HG03064 (cell line): ENCODE data around the gene NTRK2.
"Not testable (repeated sequence)": the region's sequence is repeated elsewhere in the genome, so short reads cannot be mapped to it uniquely, and the experiment has no call there.

ENCODE experiments used
- ATAC-seq: cut with Tn5 transposase; IDR thresholded peaks from one replicate; pipeline ENCODE4 v1.9.1; 2021; ENCODE audit warnings: low read depth; ENCODE audit not compliant: unreplicated experiment

NTRK2 gene

DNA sequence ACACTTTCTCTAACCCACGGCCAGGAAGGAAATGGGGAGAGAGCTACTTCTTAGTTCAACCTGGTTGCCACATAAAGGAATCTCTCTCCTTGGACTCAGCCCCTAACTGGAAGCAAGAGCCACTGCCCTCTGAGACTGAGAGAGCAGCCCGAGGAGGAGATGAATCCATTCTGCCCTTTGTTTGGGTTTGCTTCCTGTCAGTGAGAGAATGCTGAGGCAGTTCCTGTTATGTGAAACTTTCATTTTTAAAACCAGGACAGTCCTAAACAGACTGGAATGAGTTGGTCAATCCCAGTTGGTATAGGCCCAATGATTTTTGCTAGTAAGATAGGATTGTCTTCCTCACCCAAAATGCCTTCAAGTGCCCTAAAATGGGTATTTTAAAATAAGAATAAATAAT is 205.1 kb downstream of the NTRK2 start:
- ATAC-seq = no peak

GRCh38 chr9:84875193-84875592 is 205.7 kb downstream of the NTRK2 start:
- ATAC-seq = no peak

- no peak for ATAC-seq
Observed at GRCh38 chr9:84879631-84880030, 210.1 kb downstream of the NTRK2 start.

- no peak for ATAC-seq
Observed at GRCh38 chr9:84880835-84881234, 211.3 kb downstream of the NTRK2 start.

DNA sequence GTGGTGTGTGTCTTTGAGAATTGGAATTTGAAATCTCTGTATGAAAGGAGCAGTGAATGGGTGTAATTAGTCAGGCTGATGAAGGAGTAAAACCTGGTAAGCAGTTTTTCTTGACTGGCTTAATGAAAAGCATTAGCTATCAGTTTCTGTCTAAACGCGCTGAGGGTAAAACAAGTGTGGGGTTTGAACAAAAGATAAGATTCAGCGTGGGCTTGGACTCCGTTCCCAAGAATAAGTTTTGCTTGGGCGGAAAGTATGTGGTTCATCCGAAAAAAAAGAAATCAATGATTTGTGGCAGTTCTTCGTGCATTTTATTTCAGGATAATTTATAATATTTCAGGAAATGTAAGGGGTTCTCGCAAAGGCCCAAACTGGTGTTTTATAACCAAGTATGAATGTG is 217.3 kb downstream of the NTRK2 start:
- no peak for ATAC-seq

DNA sequence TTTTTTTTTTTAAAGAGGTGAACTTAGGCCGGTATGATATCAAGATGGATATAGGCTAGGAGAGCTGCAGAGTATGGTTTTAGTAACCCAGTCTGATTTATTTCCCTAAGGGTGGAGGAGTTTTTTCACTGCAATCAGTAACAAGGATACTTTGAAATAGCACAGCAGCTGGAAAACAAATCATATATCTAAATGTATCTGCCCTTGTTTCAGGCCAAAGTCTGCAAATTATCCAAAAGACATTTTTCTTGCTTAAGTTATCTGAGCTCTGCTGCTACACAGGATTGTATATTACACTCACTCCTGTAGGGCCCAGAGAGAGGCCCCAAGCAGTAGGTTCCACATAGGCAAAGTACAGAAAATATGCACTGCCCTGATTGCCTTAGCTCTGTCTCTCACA is 222.4 kb downstream of the NTRK2 start:
- no peak for ATAC-seq

GRCh38 chr9:84893419-84894128 is 224.0 kb downstream of the NTRK2 start:
- no peak for ATAC-seq

GRCh38 chr9:84894859-84895258 is 225.3 kb downstream of the NTRK2 start:
- no peak for ATAC-seq

GRCh38 chr9:84897362-84898094 is 228.0 kb downstream of the NTRK2 start:
- ATAC-seq = no peak

GRCh38 chr9:84898188-84898587 is 228.7 kb downstream of the NTRK2 start:
- ATAC-seq = no peak

GRCh38 chr9:84898618-84899017 is 229.1 kb downstream of the NTRK2 start:
- not testable (repeated sequence) for ATAC-seq

- no peak for ATAC-seq
Observed at GRCh38 chr9:84899326-84899725, 229.8 kb downstream of the NTRK2 start.

DNA sequence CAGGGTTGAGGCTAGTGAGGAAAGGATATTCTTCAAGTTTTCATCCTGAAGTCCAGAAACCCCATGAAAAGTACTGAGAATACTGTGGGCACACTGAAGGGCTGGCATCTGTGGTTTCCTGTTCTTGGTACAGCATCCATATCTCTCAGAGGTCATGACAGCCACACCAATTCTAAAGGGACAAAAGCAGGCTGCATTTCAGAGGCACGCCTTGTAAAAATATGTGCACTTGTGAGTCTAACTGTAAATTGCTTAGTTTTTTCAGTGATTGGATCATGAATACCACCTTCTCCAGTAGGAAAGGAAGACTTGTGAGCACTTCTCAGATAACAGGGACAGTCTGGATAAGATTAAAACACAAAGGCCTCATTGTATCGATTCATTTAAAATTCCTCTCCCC is 230.9 kb downstream of the NTRK2 start:
- no peak for ATAC-seq

GRCh38 chr9:84903963-84904362 is 234.4 kb downstream of the NTRK2 start:
- ATAC-seq = no peak

DNA sequence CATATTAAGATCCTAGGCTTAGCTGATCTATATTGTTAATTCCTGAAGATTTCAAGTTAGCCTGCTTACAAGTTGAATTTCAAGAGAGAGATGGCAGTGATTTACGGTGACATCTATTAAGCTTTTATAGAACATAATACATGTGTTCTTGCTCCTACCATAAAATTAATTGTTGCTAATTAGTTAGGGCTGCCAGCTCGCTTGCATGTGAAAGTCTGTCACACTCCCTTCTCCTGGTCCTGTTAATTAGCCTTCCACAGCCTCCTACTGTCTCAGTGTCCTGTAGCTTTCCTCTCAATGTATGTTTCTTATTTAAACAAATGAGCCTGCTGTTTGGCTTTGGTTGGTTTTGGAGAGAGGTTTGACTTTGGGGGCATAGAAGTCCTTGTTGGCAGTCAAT is 247.2 kb downstream of the NTRK2 start:
- ATAC-seq = no peak

GRCh38 chr9:84917366-84918070 is 248.0 kb downstream of the NTRK2 start:
- no peak for ATAC-seq

DNA sequence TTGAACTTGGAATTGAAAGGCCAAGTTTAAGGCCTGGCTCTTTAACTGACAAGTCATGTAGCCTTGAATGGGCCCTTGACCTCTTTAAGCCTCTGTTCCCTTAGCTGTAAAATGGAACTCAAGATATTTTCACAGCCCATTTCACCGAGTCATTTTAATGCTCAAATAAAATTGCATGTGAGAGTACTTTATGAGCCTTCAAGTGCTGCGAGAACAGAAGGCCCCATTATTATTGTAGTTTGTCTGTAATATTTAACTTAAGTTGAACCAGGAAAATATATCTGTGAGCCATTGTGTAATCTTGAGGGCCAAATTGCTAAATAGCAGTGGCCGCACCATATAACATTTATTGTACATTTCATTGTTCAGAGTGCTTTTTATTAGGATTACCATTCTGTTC is 249.9 kb downstream of the NTRK2 start:
- ATAC-seq = no peak

GRCh38 chr9:84921175-84921574 is 251.6 kb downstream of the NTRK2 start:
- no peak for ATAC-seq

- no peak for ATAC-seq
Observed at GRCh38 chr9:84922051-84922450, 252.5 kb downstream of the NTRK2 start.

DNA sequence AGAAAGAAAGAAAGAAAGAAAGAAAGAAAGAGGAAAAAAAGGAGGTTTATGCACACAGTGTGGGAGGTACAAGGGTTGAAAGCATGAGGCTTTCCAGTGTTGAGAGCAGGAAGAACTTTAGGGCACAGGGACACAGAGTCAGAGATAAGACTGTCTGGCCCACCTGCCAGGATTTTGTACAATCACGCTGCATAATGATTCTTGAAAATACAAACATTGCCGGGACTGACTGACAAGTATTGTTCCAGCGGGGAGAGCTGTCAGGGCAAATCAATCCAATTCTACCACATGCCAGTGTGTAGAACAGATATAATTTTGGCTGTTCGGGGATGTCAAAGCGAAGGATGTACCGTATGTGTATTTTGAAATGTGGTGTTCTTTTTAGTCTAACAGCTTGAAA is 254.7 kb downstream of the NTRK2 start:
- ATAC-seq = no peak

- no peak for ATAC-seq
Observed at GRCh38 chr9:84925225-84925872, 255.8 kb downstream of the NTRK2 start.
